ENCODE measurements around the gene ICAM4.
A peak's percentile ranks its signal among the peaks of the same experiment; 100 is the strongest.

The ICAM4 gene

GRCh38 chr19:10291554-10292205, 4.9 kb downstream of the ICAM4 start:
- DNase-seq: no peak

GRCh38 chr19:10292206-10292788, 5.5 kb downstream of the ICAM4 start:
- no peak for DNase-seq

- DNase-seq: no peak
Observed at GRCh38 chr19:10292789-10293636, 6.3 kb downstream of the ICAM4 start.

GRCh38 chr19:10293637-10294367, 7.0 kb downstream of the ICAM4 start:
- no peak for DNase-seq

- DNase-seq: no peak
Observed at GRCh38 chr19:10294368-10294697, 7.6 kb downstream of the ICAM4 start.

GRCh38 chr19:10295305-10295846, 8.6 kb downstream of the ICAM4 start:
- DNase-seq: no peak

- no peak for DNase-seq
Observed at GRCh38 chr19:10295847-10296591, 9.3 kb downstream of the ICAM4 start.

- DNase-seq: no peak
Observed at GRCh38 chr19:10299545-10300458, 13.0 kb downstream of the ICAM4 start.

- DNase-seq: no peak
Observed at GRCh38 chr19:10305139-10305806, 18.5 kb downstream of the ICAM4 start.

GRCh38 chr19:10306327-10306726, 19.6 kb downstream of the ICAM4 start:
- no peak for DNase-seq

- DNase-seq: no peak
Observed at GRCh38 chr19:10309423-10309822, 22.7 kb downstream of the ICAM4 start, which contains the start of gene ZGLP1. TSS of gene ZGLP1 (minus strand) at chr19:10309815.

- DNase-seq: peak; percentile 65 to 74
Observed at GRCh38 chr19:10315335-10316214, 28.8 kb downstream of the ICAM4 start, which contains the start of gene FDX2. TSS of gene FDX2 (minus strand) at chr19:10316015. CDS start at chr19:10315996, 19 bp downstream.

GRCh38 chr19:10316229-10317044, 29.7 kb downstream of the ICAM4 start:
- no peak for DNase-seq

GRCh38 chr19:10317045-10317856, 30.5 kb downstream of the ICAM4 start:
- DNase-seq: no peak

GRCh38 chr19:10317857-10318462, 31.2 kb downstream of the ICAM4 start:
- DNase-seq: no peak

- DNase-seq: no peak
Observed at GRCh38 chr19:10318807-10319682, 32.3 kb downstream of the ICAM4 start.
